ENCODE data around the gene RPS6KC1.

DNA sequence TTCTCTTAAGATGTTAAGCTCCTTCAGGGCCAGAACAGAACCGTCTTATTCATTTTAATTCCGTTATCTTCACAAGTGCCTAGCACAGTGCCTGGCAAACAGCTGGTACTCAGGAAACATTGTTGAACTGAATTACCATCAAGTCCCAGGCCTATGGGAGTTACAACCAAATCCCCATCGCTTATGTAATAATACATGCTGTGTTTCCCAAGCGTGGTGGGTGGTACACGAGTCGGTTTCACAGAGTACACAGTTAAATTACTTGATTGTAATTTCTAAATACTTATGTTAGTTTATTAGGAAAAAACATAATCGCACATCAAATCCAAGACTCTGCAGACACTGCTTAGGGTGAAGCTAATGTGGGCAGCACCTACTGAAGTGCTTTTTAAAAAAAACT lies 36.4 kb upstream of the RPS6KC1 start:
- TF ChIP-seq, protein P1, sequence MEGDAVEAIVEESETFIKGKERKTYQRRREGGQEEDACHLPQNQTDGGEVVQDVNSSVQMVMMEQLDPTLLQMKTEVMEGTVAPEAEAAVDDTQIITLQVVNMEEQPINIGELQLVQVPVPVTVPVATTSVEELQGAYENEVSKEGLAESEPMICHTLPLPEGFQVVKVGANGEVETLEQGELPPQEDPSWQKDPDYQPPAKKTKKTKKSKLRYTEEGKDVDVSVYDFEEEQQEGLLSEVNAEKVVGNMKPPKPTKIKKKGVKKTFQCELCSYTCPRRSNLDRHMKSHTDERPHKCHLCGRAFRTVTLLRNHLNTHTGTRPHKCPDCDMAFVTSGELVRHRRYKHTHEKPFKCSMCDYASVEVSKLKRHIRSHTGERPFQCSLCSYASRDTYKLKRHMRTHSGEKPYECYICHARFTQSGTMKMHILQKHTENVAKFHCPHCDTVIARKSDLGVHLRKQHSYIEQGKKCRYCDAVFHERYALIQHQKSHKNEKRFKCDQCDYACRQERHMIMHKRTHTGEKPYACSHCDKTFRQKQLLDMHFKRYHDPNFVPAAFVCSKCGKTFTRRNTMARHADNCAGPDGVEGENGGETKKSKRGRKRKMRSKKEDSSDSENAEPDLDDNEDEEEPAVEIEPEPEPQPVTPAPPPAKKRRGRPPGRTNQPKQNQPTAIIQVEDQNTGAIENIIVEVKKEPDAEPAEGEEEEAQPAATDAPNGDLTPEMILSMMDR (IDR thresholded peaks at IDR 0.05; ENCODE audit: extremely low read depth in 1 of 2, insufficient read depth in 1 of 2, low read depth in 1 of 2, low read length in 2 of 2), result no peak
- TF ChIP-seq POLR2A (IDR thresholded peaks at IDR 0.05; ENCODE audit: low read depth, low read length), result no peak

Data from endothelial cell of umbilical vein (primary cell).